Measurements from ENCODE around the gene TMEM120A. TPM values are rescaled to one million over a fixed set of nuclear protein-coding genes. Genes with fewer than 3 reads are reported as not detected.

Gene TMEM120A
- total RNA-seq, 6 donors from 2014 or later = 27.5 to 75.4 (median 43.1) TPM

DNA sequence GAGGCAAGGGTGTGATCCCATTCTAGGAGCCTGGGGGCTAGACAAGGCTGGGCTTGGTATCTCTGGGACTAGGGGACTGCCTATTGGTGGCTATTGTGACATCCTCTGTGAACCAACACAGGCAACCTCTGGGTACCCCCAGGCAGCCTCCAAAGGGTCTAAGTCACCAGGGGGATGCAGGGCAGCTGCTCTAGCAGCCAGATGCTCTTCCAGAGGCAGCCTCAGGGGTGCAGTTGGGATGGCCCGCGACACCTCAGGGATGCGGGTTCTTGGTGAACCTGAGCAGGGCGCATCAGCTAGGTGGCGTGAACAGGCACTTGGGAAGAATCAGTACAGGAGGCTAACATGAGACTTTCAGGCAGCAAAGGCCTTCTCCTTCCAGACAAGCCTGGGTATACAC lies 1.6 kb upstream of the TMEM120A start:
- H3K9me3 ChIP-seq = no peaks in the 10 kb centered on the region
- peaks cover 12 to 25% (median 14%) of the 10 kb centered on the region in 4 donors for H3K4me1 ChIP-seq
- TF ChIP-seq EP300 (IDR thresholded peaks at IDR 0.05) (no peak), POLR2AphosphoS5 (IDR thresholded peaks at IDR 0.05) (no peak), POLR2A (IDR thresholded peaks at IDR 0.05) (no peak)
- TF ChIP-seq, protein P1, sequence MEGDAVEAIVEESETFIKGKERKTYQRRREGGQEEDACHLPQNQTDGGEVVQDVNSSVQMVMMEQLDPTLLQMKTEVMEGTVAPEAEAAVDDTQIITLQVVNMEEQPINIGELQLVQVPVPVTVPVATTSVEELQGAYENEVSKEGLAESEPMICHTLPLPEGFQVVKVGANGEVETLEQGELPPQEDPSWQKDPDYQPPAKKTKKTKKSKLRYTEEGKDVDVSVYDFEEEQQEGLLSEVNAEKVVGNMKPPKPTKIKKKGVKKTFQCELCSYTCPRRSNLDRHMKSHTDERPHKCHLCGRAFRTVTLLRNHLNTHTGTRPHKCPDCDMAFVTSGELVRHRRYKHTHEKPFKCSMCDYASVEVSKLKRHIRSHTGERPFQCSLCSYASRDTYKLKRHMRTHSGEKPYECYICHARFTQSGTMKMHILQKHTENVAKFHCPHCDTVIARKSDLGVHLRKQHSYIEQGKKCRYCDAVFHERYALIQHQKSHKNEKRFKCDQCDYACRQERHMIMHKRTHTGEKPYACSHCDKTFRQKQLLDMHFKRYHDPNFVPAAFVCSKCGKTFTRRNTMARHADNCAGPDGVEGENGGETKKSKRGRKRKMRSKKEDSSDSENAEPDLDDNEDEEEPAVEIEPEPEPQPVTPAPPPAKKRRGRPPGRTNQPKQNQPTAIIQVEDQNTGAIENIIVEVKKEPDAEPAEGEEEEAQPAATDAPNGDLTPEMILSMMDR (IDR thresholded peaks at IDR 0.05) = no peak
- no peak overlapping the region for H3K4me3 ChIP-seq
- DNase-seq = no peak
- peak overlapping the region in 1 of 4 donors; percentile 81 for H3K27ac ChIP-seq
- no peak for ATAC-seq (ENCODE audit: low FRiP score in 2 of 2)
- H3K27me3 ChIP-seq = no peaks in the 10 kb centered on the region
- peaks cover 0 to 6% (median 2%) of the 10 kb centered on the region in 4 donors for H3K36me3 ChIP-seq
- 96% methylated on average over 5 of the region's 5 CpGs; no CpG with 5 or more reads in 1 of the 2 donors for WGBS, 2 donors

DNA sequence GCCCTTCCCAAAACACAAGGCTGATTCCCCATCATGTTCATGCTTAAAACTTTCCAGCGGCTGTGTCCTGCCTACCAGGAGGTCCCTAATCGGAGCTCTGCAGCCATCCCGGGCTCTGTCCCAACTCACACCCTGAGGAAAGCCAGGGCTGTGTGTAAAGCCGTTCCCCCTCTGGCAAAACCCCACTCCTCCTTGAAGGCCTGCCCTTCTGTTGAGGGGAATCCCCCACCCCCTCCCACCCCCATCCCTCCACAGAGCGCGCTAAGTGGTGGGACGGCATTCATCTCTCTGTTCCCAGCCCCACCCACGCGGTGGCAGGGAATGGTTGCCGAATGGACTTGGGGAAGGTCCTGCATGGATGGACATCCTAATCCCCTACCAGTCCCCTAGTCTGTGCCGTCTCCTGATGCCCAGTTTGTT lies 667 bp upstream of the TMEM120A start:
- DNase-seq (no peak), ATAC-seq (ENCODE audit: low FRiP score in 2 of 2) (no peak)
- Histone ChIP-seq H3K4me3 (peak overlapping the region; percentile 27 to 96 (median 86)), H3K27me3 (no peaks in the 10 kb centered on the region), H3K36me3 (no peaks in the 10 kb centered on the region), H3K9me3 (no peaks in the 10 kb centered on the region), H3K27ac (peak overlapping the region; percentile 88 to 94 (median 93)), H3K4me1 (peaks cover 12 to 28% (median 14%) of the 10 kb centered on the region in 4 donors)
- 52 to 63% methylated on average over 4 to 11 of the region's 11 CpGs for WGBS, 2 donors
- no peak for TF ChIP-seq POLR2AphosphoS5 (IDR thresholded peaks at IDR 0.05)
- no peak for TF ChIP-seq EP300 (IDR thresholded peaks at IDR 0.05)
- TF ChIP-seq POLR2A (IDR thresholded peaks at IDR 0.05) = no peak
- TF ChIP-seq, protein P1 (IDR thresholded peaks at IDR 0.05) = no peak

DNA sequence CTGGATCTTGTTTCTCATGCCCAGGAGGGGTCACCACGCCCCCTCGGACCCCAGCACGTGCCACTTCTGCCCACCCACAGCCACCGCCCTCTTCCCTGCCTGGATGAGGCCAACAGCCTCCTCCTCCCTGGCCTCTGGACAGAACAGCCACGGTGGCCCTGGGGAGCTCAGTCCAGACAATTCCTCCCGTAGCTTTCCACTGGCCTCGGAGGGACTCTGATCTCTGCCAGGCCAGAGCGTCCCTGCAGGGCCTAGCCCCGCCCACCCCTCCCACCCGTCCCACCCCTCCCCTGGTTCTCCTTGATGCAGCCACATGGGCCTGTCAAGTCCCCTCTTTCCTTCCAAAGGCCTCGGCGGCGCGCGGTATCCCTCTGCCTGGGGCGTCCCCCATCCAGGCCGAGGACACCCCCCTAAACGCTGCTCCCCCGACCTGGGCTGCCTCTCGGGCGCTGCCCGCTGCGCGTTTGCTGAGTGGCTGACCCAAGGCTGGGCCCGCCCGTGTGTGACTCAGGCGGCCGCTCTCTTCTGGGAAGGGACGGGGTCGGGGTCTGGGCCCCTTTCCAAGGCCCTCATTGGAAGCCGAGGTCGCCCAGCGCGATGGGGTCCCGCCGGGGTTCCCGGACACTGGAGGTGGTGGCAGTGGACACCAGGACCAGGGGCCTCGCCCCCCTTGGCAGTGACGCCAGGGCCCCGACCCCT lies 557 bp downstream of the TMEM120A start:
- Histone ChIP-seq H3K27ac (peak overlapping the region; percentile 88 to 94 (median 93)), H3K9me3 (no peaks in the 10 kb centered on the region), H3K36me3 (no peaks in the 10 kb centered on the region), H3K4me3 (peak overlapping the region; percentile 79 to 96 (median 94)), H3K27me3 (no peaks in the 10 kb centered on the region), H3K4me1 (peaks cover 15 to 38% (median 21%) of the 10 kb centered on the region in 4 donors)
- peak; percentile 23 to 78 for ATAC-seq (ENCODE audit: low FRiP score in 2 of 2)
- 5 to 8% methylated on average over 2 to 23 of the region's 40 CpGs for WGBS, 2 donors
- no peak for TF ChIP-seq EP300 (IDR thresholded peaks at IDR 0.05)
- TF ChIP-seq POLR2AphosphoS5 (IDR thresholded peaks at IDR 0.05) = peak in 1 of 2 donors; percentile 28
- DNase-seq = peak; percentile 65 to 90

DNA sequence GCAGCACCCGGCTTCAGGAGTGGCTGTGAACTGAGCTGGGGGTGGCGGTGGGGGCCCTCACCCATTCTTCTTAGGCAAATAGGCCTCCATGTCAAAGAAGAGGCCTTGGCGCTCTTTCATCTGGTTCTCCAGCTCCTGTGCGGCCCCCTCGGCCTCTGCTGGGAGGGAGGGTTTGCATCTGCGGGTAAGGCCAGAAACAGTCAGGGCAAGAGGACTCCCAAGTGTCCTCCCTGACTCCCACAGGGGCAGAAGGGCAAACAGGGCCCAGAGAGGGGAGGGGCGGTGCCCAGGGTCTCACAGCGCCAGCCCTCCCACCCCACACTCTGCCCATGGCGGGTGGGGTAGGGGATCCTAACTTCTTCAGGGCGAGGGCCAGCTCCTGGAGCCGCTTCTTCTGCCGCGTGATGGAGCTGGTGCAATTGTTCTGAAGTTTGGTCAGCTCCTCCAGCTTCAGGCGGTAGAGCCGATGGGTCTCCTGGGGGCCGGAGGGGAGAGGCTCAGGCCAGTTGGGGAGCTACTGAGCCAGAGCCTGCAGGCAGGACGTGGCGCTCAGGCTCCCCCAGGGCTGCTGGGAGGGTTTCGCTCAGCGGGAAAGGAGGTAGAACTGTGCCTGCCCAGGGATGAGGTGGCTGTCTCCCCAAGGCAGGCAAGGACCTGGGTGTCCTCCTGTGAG lies 2.2 kb downstream of the TMEM120A start:
- DNase-seq (peak in 1 of 2 donors; percentile 73), ATAC-seq (ENCODE audit: low FRiP score in 2 of 2) (no peak)
- WGBS, 2 donors = 89 to 92% methylated on average over 18 to 20 of the region's 20 CpGs
- no peaks in the 10 kb centered on the region for H3K9me3 ChIP-seq
- no peak overlapping the region for H3K4me3 ChIP-seq
- H3K27me3 ChIP-seq = no peaks in the 10 kb centered on the region
- peaks cover 15 to 38% (median 21%) of the 10 kb centered on the region in 4 donors for H3K4me1 ChIP-seq
- peaks cover 0 to 10% (median 9%) of the 10 kb centered on the region in 4 donors for H3K36me3 ChIP-seq
- TF ChIP-seq, protein P1 (IDR thresholded peaks at IDR 0.05) = no peak
- TF ChIP-seq EP300 (IDR thresholded peaks at IDR 0.05) (no peak), POLR2A (IDR thresholded peaks at IDR 0.05) (no peak)
- peak overlapping the region in 3 of 4 donors; percentile 11 to 94 (median 92) for H3K27ac ChIP-seq

DNA sequence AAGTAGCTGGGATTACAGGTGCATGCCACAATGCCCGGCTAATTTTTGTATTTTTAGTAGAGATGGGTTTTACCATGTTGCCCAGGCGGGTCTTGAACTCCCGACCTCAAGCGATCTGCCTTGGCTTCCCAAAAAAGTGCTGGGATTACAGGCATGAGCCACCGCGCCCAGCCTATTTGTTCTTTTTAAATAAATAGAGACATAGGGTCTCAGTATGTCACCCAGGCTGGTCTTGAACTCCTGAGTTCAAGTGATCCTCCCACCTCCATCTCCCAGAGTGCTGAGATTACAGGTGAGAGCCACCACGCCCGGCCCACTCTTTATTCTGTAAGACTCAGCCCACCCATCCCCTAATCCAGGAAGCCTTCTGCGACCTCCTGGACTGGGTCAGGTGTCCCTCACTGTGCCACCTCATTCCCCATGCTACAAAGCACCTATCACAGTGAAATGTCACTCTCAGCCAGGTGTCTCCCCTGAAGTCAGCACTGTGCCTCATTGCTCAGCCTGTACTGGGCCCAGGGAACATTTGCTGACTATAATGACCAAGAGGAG lies 2.8 kb downstream of the TMEM120A start:
- no peak for DNase-seq

More for the DNA sequence above, 2.8 kb downstream of the TMEM120A start:
- H3K4me3 ChIP-seq = no peak overlapping the region
- H3K27ac ChIP-seq = peak overlapping the region in 2 of 4 donors; percentile 30 to 92
- H3K4me1 ChIP-seq = peaks cover 15 to 38% (median 21%) of the 10 kb centered on the region in 4 donors
- peaks cover 0 to 17% (median 15%) of the 10 kb centered on the region in 4 donors for H3K36me3 ChIP-seq
- H3K9me3 ChIP-seq = no peaks in the 10 kb centered on the region
- no peak for TF ChIP-seq EP300 (IDR thresholded peaks at IDR 0.05)
- TF ChIP-seq POLR2AphosphoS5 (IDR thresholded peaks at IDR 0.05) = no peak
- TF ChIP-seq, protein P1 (IDR thresholded peaks at IDR 0.05) = no peak
- TF ChIP-seq POLR2A (IDR thresholded peaks at IDR 0.05) = no peak
- H3K27me3 ChIP-seq = no peaks in the 10 kb centered on the region
- WGBS, 2 donors = 96 to 99% methylated on average over 9 of the region's 9 CpGs
- no peak for ATAC-seq (ENCODE audit: low FRiP score in 2 of 2)

Measured in upper lobe of left lung (tissue), 6 donors.